Effector memory CD8-positive, alpha-beta T cell (primary cell): ENCODE results near the gene RILPL2.
"Not testable (repeated sequence)": the region's sequence is repeated elsewhere in the genome, so short reads cannot be mapped to it uniquely, and the experiment has no call there.

Experiments used
- ATAC-seq: fragments of 150-1000 bp; cut with Tn5 transposase; replicated peaks from 2 replicates; pipeline ENCODE4 v1.10.0; 2021; ENCODE audit warnings: mild to moderate bottlenecking, moderate library complexity
- DNase-seq, 3 experiments: peaks; one replicate each; pipeline ENCODE4 v3.0.0; 2021
- H3K27ac Mint-ChIP-seq, 2 donors: one replicate each; pipeline ENCODE4 v1.8.0; 2022; ENCODE audit warnings: mild to moderate bottlenecking in 2 of 2, mixed read lengths in 2 of 2, moderate library complexity in 2 of 2
- H3K27me3 Mint-ChIP-seq, 2 donors: one replicate each; pipeline ENCODE4 v1.8.0; 2022; ENCODE audit warnings: mixed read lengths in 2 of 2
- H3K36me3 Mint-ChIP-seq: one replicate; pipeline ENCODE4 v1.8.0; 2022; ENCODE audit warnings: mild to moderate bottlenecking, moderate library complexity, mixed read lengths; ENCODE audit not compliant: insufficient read depth
- H3K4me1 Mint-ChIP-seq, 2 donors: one replicate each; pipeline ENCODE4 v1.8.0; 2022; ENCODE audit warnings: low read depth in 2 of 2, mixed read lengths in 2 of 2
- H3K4me3 Mint-ChIP-seq, 2 donors: one replicate each; pipeline ENCODE4 v1.8.0; 2022; ENCODE audit warnings: mild to moderate bottlenecking in 2 of 2, mixed read lengths in 2 of 2, moderate library complexity in 2 of 2
- H3K9me3 Mint-ChIP-seq, 2 donors: one replicate each; pipeline ENCODE4 v1.8.0; 2022; ENCODE audit warnings: mixed read lengths in 2 of 2

RILPL2 gene

GRCh38 chr12:123444092-123445026 is 7.9 kb upstream of the RILPL2 start:
- no peak overlapping the region for H3K27ac Mint-ChIP-seq
- ATAC-seq (no peak), DNase-seq (no peak)
- no peak overlapping the region for H3K4me3 Mint-ChIP-seq
- H3K36me3 Mint-ChIP-seq: no peaks in the 10 kb centered on the region
- H3K4me1 Mint-ChIP-seq: peaks cover 9 to 11% of the 10 kb centered on the region in 2 donors
- no peaks in the 10 kb centered on the region for H3K9me3 Mint-ChIP-seq
- H3K27me3 Mint-ChIP-seq: no peaks in the 10 kb centered on the region

GRCh38 chr12:123442774-123443173 is 6.3 kb upstream of the RILPL2 start:
- H3K36me3 Mint-ChIP-seq: no peaks in the 10 kb centered on the region
- no peak overlapping the region for H3K4me3 Mint-ChIP-seq
- H3K4me1 Mint-ChIP-seq: peaks cover 0 to under 1% of the 10 kb centered on the region in 2 donors
- DNase-seq (no peak), ATAC-seq (no peak)
- H3K27ac Mint-ChIP-seq: no peak overlapping the region
- no peaks in the 10 kb centered on the region for H3K27me3 Mint-ChIP-seq
- H3K9me3 Mint-ChIP-seq: no peaks in the 10 kb centered on the region

- peaks cover 9% of the 10 kb centered on the region for H3K36me3 Mint-ChIP-seq
Observed at GRCh38 chr12:123441523-123442164, 5.2 kb upstream of the RILPL2 start.

GRCh38 chr12:123435636-123436016 is 858 bp downstream of the RILPL2 start:
- Mint-ChIP-seq H3K36me3 (peaks cover 34% of the 10 kb centered on the region), H3K9me3 (no peaks in the 10 kb centered on the region), H3K27me3 (no peaks in the 10 kb centered on the region), H3K27ac (peak overlapping the region; percentile 99), H3K4me3 (peak overlapping the region; percentile 98 to 99), H3K4me1 (peaks cover 37 to 40% of the 10 kb centered on the region in 2 donors)
- ATAC-seq (no peak), DNase-seq (no peak)

More at GRCh38 chr12:123441523-123442164, 5.2 kb upstream of the RILPL2 start:
- DNase-seq (no peak), ATAC-seq (no peak)
- Mint-ChIP-seq H3K27me3 (no peaks in the 10 kb centered on the region), H3K27ac (no peak overlapping the region), H3K4me1 (no peaks in the 10 kb centered on the region), H3K9me3 (no peaks in the 10 kb centered on the region), H3K4me3 (no peak overlapping the region)

GRCh38 chr12:123433615-123434014 is 2.9 kb downstream of the RILPL2 start:
- Mint-ChIP-seq H3K27ac (peak overlapping the region; percentile 99), H3K36me3 (peaks cover 48% of the 10 kb centered on the region), H3K9me3 (no peaks in the 10 kb centered on the region), H3K4me1 (peaks cover 39 to 46% of the 10 kb centered on the region in 2 donors), H3K27me3 (no peaks in the 10 kb centered on the region), H3K4me3 (peak overlapping the region; percentile 98 to 99)
- DNase-seq: no peak
- no peak for ATAC-seq

GRCh38 chr12:123431951-123432817 is 4.3 kb downstream of the RILPL2 start:
- H3K27me3 Mint-ChIP-seq, H3K9me3 Mint-ChIP-seq: not testable (repeated sequence)
- Mint-ChIP-seq H3K27ac (peak overlapping the region; percentile 99), H3K4me1 (peaks cover 44 to 58% of the 10 kb centered on the region in 2 donors), H3K36me3 (peaks cover 48% of the 10 kb centered on the region), H3K4me3 (peak overlapping the region; percentile 98 to 99)
- ATAC-seq (peak; percentile 31), DNase-seq (peak; percentile 18 to 31 (median 26))

GRCh38 chr12:123429101-123429500 is 7.4 kb downstream of the RILPL2 start:
- ATAC-seq, H3K27me3 Mint-ChIP-seq, DNase-seq, H3K4me3 Mint-ChIP-seq, H3K9me3 Mint-ChIP-seq: not testable (repeated sequence)
- Mint-ChIP-seq H3K4me1 (peaks cover 31 to 52% of the 10 kb centered on the region in 2 donors), H3K36me3 (peaks cover 42% of the 10 kb centered on the region), H3K27ac (peak overlapping the region; percentile 35 to 96)

- Mint-ChIP-seq H3K36me3 (peaks cover 46% of the 10 kb centered on the region), H3K4me3 (no peak overlapping the region), H3K27ac (peak overlapping the region; percentile 89 to 96), H3K9me3 (no peaks in the 10 kb centered on the region), H3K4me1 (peaks cover 29 to 47% of the 10 kb centered on the region in 2 donors), H3K27me3 (no peaks in the 10 kb centered on the region)
- no peak for DNase-seq
- ATAC-seq: no peak
Observed at GRCh38 chr12:123428591-123428990, 7.9 kb downstream of the RILPL2 start.

- Mint-ChIP-seq H3K27me3 (no peaks in the 10 kb centered on the region), H3K4me3 (peak overlapping the region; percentile 56 to 62)
- peak; percentile 14 to 38 (median 25) for DNase-seq
Observed at GRCh38 chr12:123427036-123427769, 9.3 kb downstream of the RILPL2 start.

GRCh38 chr12:123421314-123421713 is 15.2 kb downstream of the RILPL2 start:
- Mint-ChIP-seq H3K4me3 (no peak overlapping the region), H3K27ac (peak overlapping the region in 1 of 2 donors; percentile 76)

More at GRCh38 chr12:123427036-123427769, 9.3 kb downstream of the RILPL2 start:
- Mint-ChIP-seq H3K27ac (peak overlapping the region; percentile 89 to 96), H3K4me1 (peaks cover 19 to 35% of the 10 kb centered on the region in 2 donors), H3K36me3 (peaks cover 54% of the 10 kb centered on the region), H3K9me3 (no peaks in the 10 kb centered on the region)
- peak; percentile 81 for ATAC-seq

GRCh38 chr12:123410041-123410412 is 26.5 kb downstream of the RILPL2 start:
- DNase-seq: no peak
- Mint-ChIP-seq H3K27me3 (no peaks in the 10 kb centered on the region), H3K36me3 (peaks cover 62% of the 10 kb centered on the region), H3K27ac (no peak overlapping the region), H3K4me3 (no peak overlapping the region), H3K9me3 (no peaks in the 10 kb centered on the region), H3K4me1 (peaks cover 0 to 1% of the 10 kb centered on the region in 2 donors)
- no peak for ATAC-seq

More at GRCh38 chr12:123421314-123421713, 15.2 kb downstream of the RILPL2 start:
- no peaks in the 10 kb centered on the region for H3K4me1 Mint-ChIP-seq
- no peaks in the 10 kb centered on the region for H3K9me3 Mint-ChIP-seq
- ATAC-seq: no peak
- H3K27me3 Mint-ChIP-seq: no peaks in the 10 kb centered on the region
- no peak for DNase-seq
- H3K36me3 Mint-ChIP-seq: peaks cover 68% of the 10 kb centered on the region

GRCh38 chr12:123409284-123410040 is 27.0 kb downstream of the RILPL2 start:
- H3K27me3 Mint-ChIP-seq, H3K27ac Mint-ChIP-seq, ATAC-seq, DNase-seq, H3K9me3 Mint-ChIP-seq, H3K4me3 Mint-ChIP-seq, H3K4me1 Mint-ChIP-seq: not testable (repeated sequence)
- H3K36me3 Mint-ChIP-seq: peaks cover 64% of the 10 kb centered on the region
